Activated T-helper 2 cell treated with anti-CD3 and anti-CD28 coated beads, Interferon-gamma antibody, Interleukin-2, Interleukin-4, amounts not matched to agents 10 μg/mL and 5 μg/mL and 100 μg/mL, durations not matched to agents 14 hours and 24 hours and 36 hours (primary cell): ENCODE measurements around the gene INPP5A. TPM values are rescaled to one million over a fixed set of nuclear protein-coding genes. Genes with fewer than 3 reads are reported as not detected.

Experiments
- DNase-seq: peaks from one replicate; pipeline ENCODE4 v3.0.0; 2021; ENCODE audit warnings: low spot score
- H3K27ac Mint-ChIP-seq: one replicate; pipeline ENCODE4 v1.8.0; 2021; ENCODE audit warnings: mixed read lengths
- H3K27me3 Mint-ChIP-seq: one replicate; pipeline ENCODE4 v1.8.0; 2021; ENCODE audit warnings: low read depth, mixed read lengths
- H3K36me3 Mint-ChIP-seq: one replicate; pipeline ENCODE4 v1.8.0; 2021; ENCODE audit warnings: low read depth, mixed read lengths
- H3K4me1 Mint-ChIP-seq: one replicate; pipeline ENCODE4 v1.8.0; 2021; ENCODE audit warnings: low read depth, mixed read lengths
- H3K4me3 Mint-ChIP-seq: one replicate; pipeline ENCODE4 v1.8.0; 2021; ENCODE audit warnings: low read depth, mild to moderate bottlenecking, moderate library complexity, mixed read lengths
- H3K9me3 Mint-ChIP-seq: one replicate; pipeline ENCODE4 v1.8.0; 2021; ENCODE audit warnings: mixed read lengths
- intact Hi-C: fragments of 100-400 bp; cut with micrococcal nuclease; formaldehyde crosslinking; loops from one replicate; pipeline ENCODE4 v1.15.1; 2023
- total RNA-seq: library from RNA; stranded (reverse); gene quantifications from 2 replicates; pipeline ENCODE4 v1.2.3, GENCODE V29; 2022

INPP5A gene
- total RNA-seq, 1 donor from 2014 or later = 13.0 TPM

GRCh38 chr10:132798403-132798802, 260.8 kb downstream of the INPP5A start:
- Mint-ChIP-seq H3K27me3 (no peaks in the 10 kb centered on the region), H3K4me1 (no peaks in the 10 kb centered on the region), H3K36me3 (no peaks in the 10 kb centered on the region), H3K4me3 (no peak overlapping the region), H3K9me3 (no peaks in the 10 kb centered on the region), H3K27ac (no peak overlapping the region)
- intact Hi-C loops = no loop called here
- DNase-seq = no peak

- DNase-seq = no peak
- H3K9me3 Mint-ChIP-seq = no peaks in the 10 kb centered on the region
- no peak overlapping the region for H3K27ac Mint-ChIP-seq
- H3K36me3 Mint-ChIP-seq = no peaks in the 10 kb centered on the region
- no peaks in the 10 kb centered on the region for H3K27me3 Mint-ChIP-seq
- intact Hi-C loops = no loop called here
- H3K4me1 Mint-ChIP-seq = no peaks in the 10 kb centered on the region
- no peak overlapping the region for H3K4me3 Mint-ChIP-seq
These were observed 261.3 kb downstream of the INPP5A start for GRCh38 chr10:132798876-132799275.

GRCh38 chr10:132799865-132800264, 262.3 kb downstream of the INPP5A start:
- H3K27ac Mint-ChIP-seq = no peak overlapping the region
- H3K36me3 Mint-ChIP-seq = no peaks in the 10 kb centered on the region
- H3K4me3 Mint-ChIP-seq = no peak overlapping the region
- no peak for DNase-seq
- intact Hi-C loops = no loop called here
- H3K9me3 Mint-ChIP-seq = no peaks in the 10 kb centered on the region
- H3K4me1 Mint-ChIP-seq = no peaks in the 10 kb centered on the region
- H3K27me3 Mint-ChIP-seq = no peaks in the 10 kb centered on the region

DNA sequence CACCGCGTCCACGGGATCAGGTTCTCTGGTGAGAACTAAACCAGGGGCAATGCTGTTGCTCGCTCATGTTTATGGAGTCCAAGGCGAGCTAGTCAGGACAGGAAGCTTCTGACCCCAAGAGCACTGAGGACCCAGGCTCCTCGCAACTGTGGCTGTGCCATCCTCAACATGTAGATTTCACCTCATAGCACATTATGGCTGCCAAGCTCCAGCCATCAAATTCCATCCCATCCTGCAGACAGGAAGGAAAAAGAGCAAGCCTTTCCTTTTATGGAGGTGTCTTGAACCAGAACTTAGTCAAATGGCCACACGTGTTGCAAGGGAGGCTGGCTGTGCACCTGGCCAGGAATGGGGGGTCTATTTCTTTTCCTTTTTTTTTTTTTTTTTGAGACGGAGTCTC, 264.5 kb downstream of the INPP5A start:
- intact Hi-C loops = no loop called here
- Mint-ChIP-seq H3K4me1 (no peaks in the 10 kb centered on the region), H3K36me3 (no peaks in the 10 kb centered on the region), H3K27ac (no peak overlapping the region), H3K4me3 (no peak overlapping the region), H3K27me3 (no peaks in the 10 kb centered on the region), H3K9me3 (no peaks in the 10 kb centered on the region)
- no peak for DNase-seq

DNA sequence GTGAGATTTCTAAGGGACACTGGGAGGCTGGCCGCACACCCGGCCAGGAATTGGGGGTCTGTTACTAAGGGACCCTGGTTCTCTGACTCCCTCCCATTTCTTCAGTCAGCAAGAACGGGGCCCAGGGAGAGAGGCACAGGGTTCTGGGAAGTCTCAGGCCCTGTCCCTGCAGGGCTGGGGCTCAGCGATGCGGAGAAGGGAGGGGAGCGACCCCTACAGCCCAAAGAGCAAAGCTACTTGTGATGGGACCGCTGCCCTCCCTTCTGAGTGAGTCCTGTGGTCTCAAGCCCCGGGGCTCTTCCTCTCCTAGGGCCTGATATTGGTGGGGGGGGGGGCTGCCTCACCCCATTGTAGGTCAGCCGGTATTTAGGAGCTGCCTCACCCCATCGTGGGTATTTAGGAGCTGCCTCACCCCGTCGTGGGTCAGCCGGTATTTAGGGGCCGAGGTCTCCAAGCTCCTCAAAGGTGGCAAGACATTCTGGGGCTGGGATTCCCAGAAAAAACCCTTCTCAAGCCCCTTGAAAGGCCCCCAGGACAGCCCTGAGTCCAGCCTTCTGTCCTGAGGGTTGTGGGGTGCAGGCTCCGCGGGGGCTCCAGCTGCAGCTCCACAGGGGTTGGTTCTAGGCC, 265.2 kb downstream of the INPP5A start:
- no peak overlapping the region for H3K4me3 Mint-ChIP-seq
- no peaks in the 10 kb centered on the region for H3K27me3 Mint-ChIP-seq
- no peak overlapping the region for H3K27ac Mint-ChIP-seq
- H3K36me3 Mint-ChIP-seq = no peaks in the 10 kb centered on the region
- intact Hi-C loops = no loop called here
- no peak for DNase-seq
- no peaks in the 10 kb centered on the region for H3K9me3 Mint-ChIP-seq
- H3K4me1 Mint-ChIP-seq = no peaks in the 10 kb centered on the region

GRCh38 chr10:132803416-132804210, 266.0 kb downstream of the INPP5A start:
- no peaks in the 10 kb centered on the region for H3K27me3 Mint-ChIP-seq
- no peaks in the 10 kb centered on the region for H3K9me3 Mint-ChIP-seq
- H3K36me3 Mint-ChIP-seq = no peaks in the 10 kb centered on the region
- no peaks in the 10 kb centered on the region for H3K4me1 Mint-ChIP-seq
- no peak for DNase-seq
- H3K4me3 Mint-ChIP-seq = no peak overlapping the region
- intact Hi-C loops = no loop called here
- no peak overlapping the region for H3K27ac Mint-ChIP-seq

DNA sequence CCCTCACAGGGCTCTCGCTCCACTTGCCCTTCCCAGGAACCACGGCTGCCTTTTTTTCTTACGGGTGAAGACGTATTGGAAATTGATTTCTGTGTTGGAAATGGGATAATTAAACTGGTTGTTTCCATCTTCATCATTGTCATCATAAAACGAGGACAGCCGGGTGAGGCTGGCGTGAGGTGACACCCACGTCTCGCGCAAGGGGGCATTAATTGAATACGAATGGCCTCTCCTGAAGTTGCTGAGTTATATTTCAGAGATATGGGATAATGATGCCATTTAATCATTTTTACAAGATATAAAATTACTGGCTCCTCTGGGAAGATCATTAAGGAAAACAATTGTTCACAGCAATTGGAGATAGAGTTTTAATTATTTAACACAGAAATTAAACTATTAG, 266.7 kb downstream of the INPP5A start:
- Mint-ChIP-seq H3K27me3 (no peaks in the 10 kb centered on the region), H3K4me3 (no peak overlapping the region), H3K27ac (no peak overlapping the region), H3K36me3 (no peaks in the 10 kb centered on the region), H3K9me3 (no peaks in the 10 kb centered on the region), H3K4me1 (no peaks in the 10 kb centered on the region)
- intact Hi-C loops = no loop called here
- no peak for DNase-seq

DNA sequence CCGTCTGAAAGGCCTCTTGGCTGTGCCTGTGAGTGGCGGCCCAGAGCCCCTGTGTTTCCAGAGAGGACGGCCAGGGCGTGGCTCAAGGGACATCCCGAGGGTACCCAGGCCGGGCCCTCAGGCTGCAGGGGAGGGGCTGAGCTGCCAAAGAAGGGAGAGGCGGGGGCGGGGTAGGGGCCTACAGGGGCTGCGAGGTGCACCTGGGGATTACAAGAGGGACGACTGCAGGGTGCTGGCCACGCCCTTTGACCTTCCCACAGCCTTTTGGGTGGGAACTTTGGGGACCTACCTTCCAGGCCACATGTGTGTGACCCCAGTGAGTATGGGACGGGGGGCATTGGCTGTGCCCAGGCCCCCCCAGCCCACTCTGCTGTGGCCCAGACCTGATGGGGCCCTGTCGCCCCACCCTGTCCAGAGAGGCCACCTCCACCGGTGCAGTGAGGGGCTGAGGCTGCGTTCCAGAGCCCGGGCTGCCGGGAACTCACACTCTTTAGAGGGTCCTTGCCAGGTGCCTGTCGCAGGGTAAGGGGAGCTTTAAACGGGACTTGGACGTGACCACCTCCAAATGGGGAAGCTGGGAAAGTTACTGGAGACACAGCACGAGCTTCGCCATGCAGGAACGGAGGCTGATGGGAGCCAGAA, 267.3 kb downstream of the INPP5A start:
- no peak overlapping the region for H3K4me3 Mint-ChIP-seq
- H3K4me1 Mint-ChIP-seq = no peaks in the 10 kb centered on the region
- H3K9me3 Mint-ChIP-seq = no peaks in the 10 kb centered on the region
- no peak for DNase-seq
- no peak overlapping the region for H3K27ac Mint-ChIP-seq
- no peaks in the 10 kb centered on the region for H3K27me3 Mint-ChIP-seq
- H3K36me3 Mint-ChIP-seq = no peaks in the 10 kb centered on the region
- intact Hi-C loops = no loop called here

DNA sequence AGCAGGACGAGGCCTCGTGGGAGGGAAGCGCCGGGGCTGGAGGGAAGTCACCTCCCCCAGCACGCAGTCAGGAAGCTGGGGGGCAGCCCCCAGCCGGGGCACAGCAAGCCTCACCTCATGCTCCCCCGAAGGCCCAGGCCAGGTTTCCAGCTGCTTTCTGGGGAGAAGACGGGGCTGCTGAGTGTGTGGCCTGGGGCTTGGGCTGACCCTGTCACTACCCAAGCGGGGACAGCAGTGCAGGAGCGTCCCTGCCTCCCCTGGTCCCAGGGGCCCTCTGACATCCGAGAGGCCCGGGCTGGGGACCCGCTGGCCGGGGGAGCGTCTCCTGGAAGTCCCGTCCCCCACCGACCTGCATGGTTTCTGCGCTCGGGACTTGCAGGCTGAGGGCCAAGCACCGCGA, 268.0 kb downstream of the INPP5A start:
- intact Hi-C loops = no loop called here
- Mint-ChIP-seq H3K27ac (no peak overlapping the region), H3K9me3 (no peaks in the 10 kb centered on the region), H3K4me3 (no peak overlapping the region), H3K4me1 (no peaks in the 10 kb centered on the region), H3K27me3 (no peaks in the 10 kb centered on the region), H3K36me3 (no peaks in the 10 kb centered on the region)
- no peak for DNase-seq

DNA sequence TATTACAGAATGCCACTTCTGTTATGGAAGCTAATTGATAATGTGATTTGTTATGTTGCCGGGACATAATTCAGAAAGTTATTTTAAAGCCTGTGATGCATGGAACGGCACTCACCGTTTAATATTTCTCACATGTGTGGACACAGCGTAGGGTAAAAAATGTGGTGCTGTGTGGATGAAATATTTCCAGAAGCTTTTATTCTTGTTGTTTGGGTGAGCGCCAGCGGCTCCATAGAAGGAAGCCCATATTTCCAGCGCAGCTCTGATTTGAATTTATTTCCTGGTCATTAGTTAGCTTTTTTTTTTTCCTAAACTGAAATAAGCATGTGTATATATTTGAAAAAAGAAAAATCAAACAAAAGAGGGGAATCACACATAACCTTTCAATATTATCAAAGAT, 268.5 kb downstream of the INPP5A start:
- no peaks in the 10 kb centered on the region for H3K4me1 Mint-ChIP-seq
- intact Hi-C loops = no loop called here
- H3K27me3 Mint-ChIP-seq = no peaks in the 10 kb centered on the region

GRCh38 chr10:132806561-132807003, 269.0 kb downstream of the INPP5A start:
- DNase-seq = no peak
- Mint-ChIP-seq H3K36me3 (no peaks in the 10 kb centered on the region), H3K27me3 (no peaks in the 10 kb centered on the region), H3K4me3 (no peak overlapping the region), H3K4me1 (no peaks in the 10 kb centered on the region), H3K9me3 (no peaks in the 10 kb centered on the region), H3K27ac (no peak overlapping the region)
- intact Hi-C loops = no loop called here

More for the DNA sequence above, 268.5 kb downstream of the INPP5A start:
- DNase-seq = no peak
- H3K9me3 Mint-ChIP-seq = no peaks in the 10 kb centered on the region
- H3K27ac Mint-ChIP-seq = no peak overlapping the region
- H3K4me3 Mint-ChIP-seq = no peak overlapping the region
- H3K36me3 Mint-ChIP-seq = no peaks in the 10 kb centered on the region

- Mint-ChIP-seq H3K36me3 (no peaks in the 10 kb centered on the region), H3K27me3 (no peaks in the 10 kb centered on the region), H3K27ac (no peak overlapping the region), H3K4me3 (no peak overlapping the region), H3K9me3 (no peaks in the 10 kb centered on the region), H3K4me1 (no peaks in the 10 kb centered on the region)
- intact Hi-C loops = no loop called here
- no peak for DNase-seq
These were observed 270.0 kb downstream of the INPP5A start for GRCh38 chr10:132807621-132808049.
